Fibroblast of lung (primary cell): ENCODE results near the gene MYOZ3. TPM values are rescaled to one million over a fixed set of nuclear protein-coding genes. Genes with fewer than 3 reads are reported as not detected.

Experiments used
- DNase-seq, 2 donors: peaks; one replicate each; pipeline versions ENCODE4 v3.0.0 to v3.0.0-alpha.2; 2010; ENCODE audit warnings: low read depth in 2 of 2
- H2AFZ ChIP-seq: 2 replicates; pipeline ENCODE4 v1.5.1; 2012; ENCODE audit warnings: low read length, control low read depth, inconsistent platforms
- H3K27ac ChIP-seq: 2 replicates; pipeline ENCODE4 v1.5.1; 2011; ENCODE audit warnings: low read length, control low read depth; ENCODE audit not compliant: insufficient read depth
- H3K27me3 ChIP-seq: 2 replicates; pipeline ENCODE4 v1.5.1; 2011; ENCODE audit warnings: mild to moderate bottlenecking, low read length; ENCODE audit not compliant: control insufficient read depth, insufficient read depth
- H3K36me3 ChIP-seq: 2 replicates; pipeline ENCODE4 v1.5.1; 2011; ENCODE audit warnings: low read length; ENCODE audit not compliant: control insufficient read depth, insufficient read depth
- H3K4me1 ChIP-seq: 2 replicates; pipeline ENCODE4 v1.5.1; 2011; ENCODE audit warnings: low read length; ENCODE audit not compliant: control insufficient read depth, insufficient read depth; ENCODE audit errors: extremely low read depth
- H3K4me2 ChIP-seq: 2 replicates; pipeline ENCODE4 v1.5.1; 2011; ENCODE audit warnings: low read length, control low read depth; ENCODE audit not compliant: insufficient read depth; ENCODE audit errors: extremely low read depth
- H3K4me3 ChIP-seq, 4 experiments: fragments of 200-600 bp in 1 of 4; sonication (generic) in 1 of 4; replicated peaks in 1 of 4; 2 replicates each; pipeline ENCODE4 v1.5.1; 2011 to 2016; ENCODE audit warnings: low read length in 4 of 4, low read depth in 3 of 4, mild to moderate bottlenecking in 3 of 4, control low read depth in 2 of 4, inconsistent platforms in 1 of 4, mixed read lengths in 1 of 4; ENCODE audit not compliant: insufficient read depth in 1 of 4; ENCODE audit errors: control extremely low read depth in 1 of 4
- H3K79me2 ChIP-seq: 2 replicates; pipeline ENCODE4 v1.5.1; 2012; ENCODE audit warnings: mild to moderate bottlenecking, low read length, inconsistent platforms; ENCODE audit not compliant: control insufficient read depth, insufficient read depth
- H3K9ac ChIP-seq: 2 replicates; pipeline ENCODE4 v1.5.1; 2011; ENCODE audit warnings: mild to moderate bottlenecking, low read length, control low read depth; ENCODE audit not compliant: insufficient read depth
- H3K9me3 ChIP-seq: 2 replicates; pipeline ENCODE4 v1.5.1; 2012; ENCODE audit warnings: low read depth, low read length; ENCODE audit not compliant: control insufficient read depth, insufficient read depth
- H4K20me1 ChIP-seq: 2 replicates; pipeline ENCODE4 v1.5.1; 2011; ENCODE audit warnings: low read length; ENCODE audit not compliant: control insufficient read depth, insufficient read depth; ENCODE audit errors: extremely low read depth
- EZH2 ChIP-seq: IDR thresholded peaks from 2 replicates; pipeline ENCODE4 v1.5.1; 2012; ENCODE audit warnings: low read length, control low read depth, mild to moderate bottlenecking; ENCODE audit errors: missing control alignments
- polyA plus RNA-seq, 2 donors: library from polyadenylated mRNA; depleted of rRNA in 1 of 2; stranded (reverse) in 1 of 2; unstranded in 1 of 2; fragments of >200 nt; gene quantifications; 2 replicates each; pipeline ENCODE4 v1.2.1, GENCODE V29; 2011 to 2012; ENCODE audit warnings: missing spikeins in 1 of 2
- total RNA-seq: library from RNA; depleted of rRNA; stranded (reverse); fragments of >200 nt; gene quantifications from 2 replicates; pipeline ENCODE4 v1.2.1, GENCODE V29; 2014
- TF ChIP-seq, protein P1 (sequence below), 2 donors: IDR thresholded peaks in 1 of 2; conservative IDR thresholded peaks in 1 of 2; 1 replicate in 1 of 2; 2 replicates in 1 of 2; pipeline ENCODE4 v1.5.1; 2011 to 2012; ENCODE audit warnings: low read length in 2 of 2, control low read depth in 1 of 2, inconsistent platforms in 1 of 2, low read depth in 1 of 2, mild to moderate bottlenecking in 1 of 2

MYOZ3 gene
- total and polyA plus RNA-seq, 2 donors (not counting 1 experiment from before 2014, with no cell fraction given) = 0.14 to 0.33 TPM

DNA sequence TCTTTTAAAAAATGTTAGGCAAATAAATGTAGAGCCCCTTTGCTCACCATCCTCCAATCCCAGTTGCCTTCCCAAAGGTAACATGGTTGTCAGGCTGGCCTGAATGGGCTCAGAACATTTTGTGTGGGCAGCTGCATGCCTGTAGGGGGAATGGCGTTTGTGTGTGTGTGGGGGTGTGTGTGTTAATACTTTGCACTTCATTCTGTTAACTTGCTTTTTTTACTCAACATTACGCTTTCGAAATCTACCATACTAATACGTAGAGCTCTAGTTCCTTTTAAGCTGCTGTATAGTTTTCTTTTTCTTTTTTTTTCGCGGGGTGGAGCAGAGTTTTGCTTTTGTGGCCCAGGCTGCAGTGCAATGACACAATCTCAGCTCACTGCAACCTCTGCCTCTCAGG is 14.0 kb downstream of the MYOZ3 start:
- Histone ChIP-seq H2AFZ (no peak overlapping the region), H3K79me2 (no peaks in the 10 kb centered on the region), H3K27ac (no peak overlapping the region), H3K4me3 (no peak overlapping the region), H3K4me2 (no peak overlapping the region), H3K4me1 (peaks cover 11% of the 10 kb centered on the region), H3K27me3 (no peaks in the 10 kb centered on the region), H4K20me1 (no peaks in the 10 kb centered on the region), H3K9ac (no peak overlapping the region), H3K9me3 (no peaks in the 10 kb centered on the region), H3K36me3 (no peaks in the 10 kb centered on the region)
- DNase-seq = no peak
- TF ChIP-seq EZH2 = no peak

DNA sequence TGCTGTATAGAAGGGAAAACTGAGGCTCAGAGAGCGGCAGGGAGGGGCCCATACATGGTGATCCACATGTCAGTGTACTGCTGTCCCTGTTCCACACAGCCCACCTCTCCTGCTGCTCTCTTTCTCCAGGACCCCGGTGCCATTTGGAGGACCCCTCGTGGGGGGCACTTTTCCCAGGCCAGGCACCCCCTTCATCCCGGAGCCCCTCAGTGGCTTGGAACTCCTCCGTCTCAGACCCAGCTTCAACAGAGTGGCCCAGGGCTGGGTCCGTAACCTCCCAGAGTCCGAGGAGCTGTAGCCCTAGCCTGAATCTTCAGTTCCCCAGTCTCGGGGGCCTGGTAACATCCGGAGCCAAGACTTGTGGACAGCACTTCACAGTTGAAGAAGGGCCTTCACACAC is 15.5 kb downstream of the MYOZ3 start:
- no peak overlapping the region for H3K9ac ChIP-seq
- H3K4me3 ChIP-seq = no peak overlapping the region
- H3K4me1 ChIP-seq = peaks cover 11% of the 10 kb centered on the region
- no peak overlapping the region for H3K4me2 ChIP-seq
- no peaks in the 10 kb centered on the region for H3K9me3 ChIP-seq
- no peak for TF ChIP-seq EZH2
- TF ChIP-seq, protein P1, sequence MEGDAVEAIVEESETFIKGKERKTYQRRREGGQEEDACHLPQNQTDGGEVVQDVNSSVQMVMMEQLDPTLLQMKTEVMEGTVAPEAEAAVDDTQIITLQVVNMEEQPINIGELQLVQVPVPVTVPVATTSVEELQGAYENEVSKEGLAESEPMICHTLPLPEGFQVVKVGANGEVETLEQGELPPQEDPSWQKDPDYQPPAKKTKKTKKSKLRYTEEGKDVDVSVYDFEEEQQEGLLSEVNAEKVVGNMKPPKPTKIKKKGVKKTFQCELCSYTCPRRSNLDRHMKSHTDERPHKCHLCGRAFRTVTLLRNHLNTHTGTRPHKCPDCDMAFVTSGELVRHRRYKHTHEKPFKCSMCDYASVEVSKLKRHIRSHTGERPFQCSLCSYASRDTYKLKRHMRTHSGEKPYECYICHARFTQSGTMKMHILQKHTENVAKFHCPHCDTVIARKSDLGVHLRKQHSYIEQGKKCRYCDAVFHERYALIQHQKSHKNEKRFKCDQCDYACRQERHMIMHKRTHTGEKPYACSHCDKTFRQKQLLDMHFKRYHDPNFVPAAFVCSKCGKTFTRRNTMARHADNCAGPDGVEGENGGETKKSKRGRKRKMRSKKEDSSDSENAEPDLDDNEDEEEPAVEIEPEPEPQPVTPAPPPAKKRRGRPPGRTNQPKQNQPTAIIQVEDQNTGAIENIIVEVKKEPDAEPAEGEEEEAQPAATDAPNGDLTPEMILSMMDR (conservative IDR thresholded peaks at IDR 0.05 in 1 of 2, IDR thresholded peaks at IDR 0.05 in 1 of 2; ENCODE audit: low read depth in 1 of 2, low read length in 2 of 2) = no peak
- H3K79me2 ChIP-seq = no peaks in the 10 kb centered on the region
- H3K36me3 ChIP-seq = no peaks in the 10 kb centered on the region
- H4K20me1 ChIP-seq = no peaks in the 10 kb centered on the region
- DNase-seq = no peak
- H2AFZ ChIP-seq = no peak overlapping the region
- H3K27ac ChIP-seq = no peak overlapping the region
- no peaks in the 10 kb centered on the region for H3K27me3 ChIP-seq

DNA sequence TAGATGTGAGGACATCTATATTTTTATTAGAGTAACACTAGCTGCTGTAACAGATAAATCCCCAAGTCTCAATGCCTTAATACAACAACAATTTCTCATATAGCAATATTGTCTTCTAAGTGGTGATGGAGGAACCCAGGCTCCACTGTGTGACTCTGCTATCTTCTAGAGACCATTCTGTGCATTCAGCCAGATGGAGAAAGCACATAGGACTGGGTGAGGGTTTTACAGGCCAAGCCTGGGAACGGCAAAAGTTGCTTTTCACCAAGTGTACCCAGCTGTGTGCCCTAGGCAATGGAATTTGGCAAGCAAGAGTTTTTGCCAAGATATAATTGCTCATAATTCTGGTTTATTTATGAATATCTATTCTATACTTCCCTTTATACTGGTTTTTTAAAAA is 28.1 kb downstream of the MYOZ3 start:
- H3K4me3 ChIP-seq = no peak overlapping the region
- H3K27me3 ChIP-seq = no peaks in the 10 kb centered on the region
- H2AFZ ChIP-seq = no peak overlapping the region
- H3K9me3 ChIP-seq = no peaks in the 10 kb centered on the region
- no peaks in the 10 kb centered on the region for H4K20me1 ChIP-seq
- no peak overlapping the region for H3K9ac ChIP-seq
- H3K36me3 ChIP-seq = peaks cover 11% of the 10 kb centered on the region
- H3K4me2 ChIP-seq = no peak overlapping the region
- H3K79me2 ChIP-seq = no peaks in the 10 kb centered on the region
- no peak overlapping the region for H3K27ac ChIP-seq
- DNase-seq = no peak
- no peak for TF ChIP-seq EZH2
- TF ChIP-seq, protein P1 (conservative IDR thresholded peaks at IDR 0.05 in 1 of 2, IDR thresholded peaks at IDR 0.05 in 1 of 2; ENCODE audit: low read depth in 1 of 2, low read length in 2 of 2) = no peak
- H3K4me1 ChIP-seq = no peaks in the 10 kb centered on the region
